IPS-NIHi11 (cell line): ENCODE data around the gene GLG1.
"Not testable (repeated sequence)": the region's sequence is repeated elsewhere in the genome, so short reads cannot be mapped to it uniquely, and the experiment has no call there.

ENCODE experiments used
- DNase-seq: peaks from one replicate; pipeline ENCODE4 v3.0.0; 2012; ENCODE audit warnings: mixed read lengths, low spot score

GLG1 gene

GRCh38 chr16:74409185-74409981, 197.5 kb downstream of the GLG1 start:
- not testable (repeated sequence) for DNase-seq

GRCh38 chr16:74407362-74407705, 199.6 kb downstream of the GLG1 start:
- not testable (repeated sequence) for DNase-seq

DNA sequence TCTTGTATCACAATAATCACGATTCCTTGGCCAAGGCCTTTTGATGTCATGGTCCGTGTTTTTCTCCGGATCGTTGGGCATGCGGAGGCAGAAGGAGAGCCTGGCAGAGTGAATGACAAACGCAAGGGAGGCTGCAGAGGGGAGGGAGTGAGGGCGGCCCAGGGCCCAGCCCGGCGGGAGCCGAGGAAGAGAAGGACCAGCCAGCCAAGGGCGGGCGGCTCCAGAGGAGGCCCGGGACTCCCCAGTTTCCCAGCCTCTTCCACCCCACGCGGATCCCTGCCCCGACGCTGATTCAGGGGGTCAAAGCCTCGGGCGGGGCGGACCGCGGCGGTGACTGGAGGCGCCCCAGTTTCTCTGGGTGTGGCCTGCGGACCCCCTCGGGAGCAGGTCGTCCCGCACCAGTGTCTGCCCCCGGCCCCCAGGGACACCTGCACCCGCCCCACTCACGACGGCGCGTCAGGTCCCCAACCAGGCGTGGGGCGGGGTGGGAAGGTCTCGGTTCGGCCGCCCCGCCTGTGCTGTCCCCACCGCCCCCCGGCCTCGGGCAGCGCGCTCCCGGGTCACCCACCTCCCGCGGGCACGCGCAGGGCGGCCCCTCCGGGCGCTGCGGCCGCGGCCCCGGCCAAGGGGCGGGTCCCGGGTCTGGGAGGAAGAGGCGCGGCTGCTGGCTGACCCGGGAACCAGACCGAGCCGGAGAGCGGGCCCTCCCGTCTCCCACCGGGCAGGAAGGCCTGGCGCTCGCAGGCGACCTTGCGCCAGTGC, 200.1 kb downstream of the GLG1 start:
- not testable (repeated sequence) for DNase-seq

DNA sequence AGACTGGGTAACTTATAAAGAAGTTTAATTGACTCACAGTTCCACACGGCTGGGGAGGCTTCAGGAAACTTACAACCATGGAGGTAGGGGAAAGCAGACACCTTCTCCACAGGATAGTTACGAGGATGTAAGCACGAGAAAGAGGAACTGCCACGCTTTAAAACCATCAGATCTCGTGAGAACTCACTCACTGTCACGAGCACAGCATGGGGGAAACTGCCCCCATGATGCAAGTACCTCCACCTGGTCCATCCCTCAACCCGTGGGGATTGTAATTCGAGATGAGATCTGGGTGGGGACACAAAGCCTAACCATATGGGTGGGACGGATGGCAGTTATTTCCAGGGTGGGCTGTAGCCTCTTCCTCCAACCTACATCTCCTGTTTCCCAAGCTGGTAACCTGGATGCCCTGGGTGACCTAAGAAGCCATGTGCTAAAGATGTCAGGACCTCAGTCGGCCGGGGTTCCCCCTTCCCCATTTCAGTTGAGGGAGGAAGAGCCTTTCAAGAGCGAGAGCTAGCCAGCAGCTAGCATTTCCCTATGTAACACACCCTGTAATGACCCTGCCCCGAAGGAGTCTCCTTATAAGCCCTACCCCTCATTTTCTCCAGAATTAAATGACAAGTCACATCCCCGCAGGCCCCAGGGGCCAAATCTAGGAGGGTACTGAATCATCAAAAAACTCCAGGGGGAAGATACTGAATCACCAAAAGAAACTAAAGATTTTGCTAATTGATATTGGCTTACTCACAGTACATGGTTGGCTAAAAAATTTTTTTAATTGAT, 202.6 kb downstream of the GLG1 start:
- not testable (repeated sequence) for DNase-seq

GRCh38 chr16:74400238-74400637, 206.7 kb downstream of the GLG1 start:
- DNase-seq = not testable (repeated sequence)

GRCh38 chr16:74398212-74398895, 208.6 kb downstream of the GLG1 start:
- DNase-seq = not testable (repeated sequence)
